Renal pelvis (tissue), 3 donors: ENCODE measurements around the gene FGF23. TPM values are rescaled to one million over a fixed set of nuclear protein-coding genes. Genes with fewer than 3 reads are reported as not detected.

ENCODE experiments used
- polyA plus RNA-seq, 3 donors: library from polyadenylated mRNA; unstranded; fragments of 120-200 nt; gene quantifications; one replicate each; pipeline ENCODE4 v1.2.1, GENCODE V29; 2013; ENCODE audit not compliant: insufficient read length in 3 of 3

Gene FGF23
- polyA plus RNA-seq, 3 donors: 0.08 TPM; not detected in 2

Other genes starting within 250 kb of the FGF23 start
- gene CCND2, start 106.0 kb downstream of the FGF23 start, polyA plus RNA-seq: 10 to 100 TPM; 54.2 to 58.6 (median 58.2) TPM
- gene TIGAR, start 58.5 kb downstream of the FGF23 start, polyA plus RNA-seq: 1 to 10 TPM; 5.7 to 8.0 (median 5.8) TPM
- not detected for gene FGF6, start 66.1 kb upstream of the FGF23 start, polyA plus RNA-seq
- 10 to 100 TPM; 26.2 to 27.9 (median 27.1) TPM for gene RAD51AP1, start 159.2 kb upstream of the FGF23 start, polyA plus RNA-seq
- gene DYRK4, start 182.5 kb upstream of the FGF23 start, polyA plus RNA-seq: 10 to 100 TPM; 49.8 to 54.8 (median 53.6) TPM